ENCODE measurements around the gene ZNF736.
A peak's percentile ranks its signal among the peaks of the same experiment; 100 is the strongest.
"Not testable (repeated sequence)": the region's sequence is repeated elsewhere in the genome, so short reads cannot be mapped to it uniquely, and the experiment has no call there.

The ZNF736 gene

DNA sequence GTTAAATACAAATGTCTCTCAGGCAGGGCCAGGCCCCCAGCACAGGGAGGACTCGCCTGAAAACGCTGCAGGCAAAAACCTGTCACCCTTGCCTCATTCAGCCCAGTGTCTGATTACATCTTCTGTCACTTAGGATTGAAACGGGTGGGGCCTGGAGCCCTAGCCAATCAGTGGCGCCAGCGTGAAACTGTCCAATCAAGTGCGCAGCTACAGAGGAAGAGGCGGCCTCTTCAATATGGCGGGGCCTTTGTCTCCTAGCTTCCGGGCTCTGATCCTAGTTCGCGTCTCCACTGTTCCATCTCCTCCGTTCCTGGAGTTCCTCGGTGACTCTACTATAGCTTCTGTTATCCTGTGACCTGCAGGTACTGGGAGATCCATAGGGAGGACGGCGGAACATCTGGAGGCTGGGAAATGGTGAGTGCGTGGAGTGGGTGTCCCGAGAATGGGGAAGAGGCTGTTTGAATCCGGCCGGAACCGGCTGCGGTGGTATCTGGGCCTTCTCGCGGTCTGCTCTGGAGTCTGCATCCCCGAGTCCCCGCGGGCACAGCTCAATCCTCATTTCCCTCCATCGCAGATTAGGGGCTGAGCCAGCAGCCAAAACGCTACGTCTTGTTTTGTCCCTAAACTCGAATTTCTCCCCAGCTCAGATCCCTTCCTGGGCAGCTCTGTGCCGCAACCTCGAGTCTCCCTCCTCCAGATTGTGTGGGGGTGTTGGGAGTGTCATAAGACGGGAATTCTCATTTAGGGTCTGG is at the start of gene ZNF736:
ZNF736 (plus strand) TSS at position 222 of the 752 bp plus-strand sequence; CDS start at position 412, 190 bp downstream.
- DNase-seq (ENCODE audit: low spot score): peak; percentile 97

DNA sequence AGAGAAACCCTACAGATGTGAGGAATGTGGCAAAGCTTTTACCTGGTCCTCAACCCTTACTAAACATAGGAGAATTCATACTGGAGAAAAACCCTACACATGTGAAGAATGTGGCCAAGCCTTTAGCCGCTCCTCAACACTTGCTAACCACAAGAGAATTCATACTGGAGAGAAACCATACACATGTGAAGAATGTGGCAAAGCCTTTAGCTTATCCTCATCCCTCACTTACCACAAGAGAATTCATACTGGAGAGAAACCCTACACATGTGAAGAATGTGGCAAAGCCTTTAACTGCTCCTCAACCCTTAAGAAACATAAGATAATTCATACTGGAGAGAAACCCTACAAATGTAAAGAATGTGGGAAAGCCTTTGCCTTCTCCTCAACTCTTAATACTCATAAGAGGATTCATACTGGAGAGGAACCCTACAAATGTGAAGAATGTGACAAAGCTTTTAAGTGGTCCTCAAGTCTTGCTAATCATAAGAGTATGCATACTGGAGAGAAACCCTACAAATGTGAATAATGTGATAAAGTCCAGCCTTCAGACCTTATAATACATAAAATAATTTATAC is 47.3 kb upstream of the ZNF736 start:
- no peak for DNase-seq (ENCODE audit: low spot score)

DNA sequence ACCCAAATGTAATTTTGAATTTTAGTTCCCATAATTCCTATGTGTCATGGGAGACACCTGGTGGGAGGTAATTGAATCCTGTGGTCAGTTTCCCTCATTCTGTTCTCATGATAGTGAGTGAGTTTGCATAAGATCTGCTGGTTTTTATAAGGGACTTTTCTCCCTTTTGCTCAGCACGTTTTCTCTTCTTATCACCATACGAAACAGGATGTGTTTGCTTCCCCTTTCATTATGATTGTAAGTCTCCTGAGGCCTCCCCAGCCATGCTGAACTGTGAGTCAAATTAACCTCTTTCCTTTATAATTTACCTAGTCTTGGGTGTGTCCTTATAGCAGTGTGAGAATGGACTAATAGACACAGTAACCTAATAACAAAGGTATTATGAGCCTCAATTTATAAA is 36.1 kb upstream of the ZNF736 start:
- no peak for DNase-seq (ENCODE audit: low spot score)

DNA sequence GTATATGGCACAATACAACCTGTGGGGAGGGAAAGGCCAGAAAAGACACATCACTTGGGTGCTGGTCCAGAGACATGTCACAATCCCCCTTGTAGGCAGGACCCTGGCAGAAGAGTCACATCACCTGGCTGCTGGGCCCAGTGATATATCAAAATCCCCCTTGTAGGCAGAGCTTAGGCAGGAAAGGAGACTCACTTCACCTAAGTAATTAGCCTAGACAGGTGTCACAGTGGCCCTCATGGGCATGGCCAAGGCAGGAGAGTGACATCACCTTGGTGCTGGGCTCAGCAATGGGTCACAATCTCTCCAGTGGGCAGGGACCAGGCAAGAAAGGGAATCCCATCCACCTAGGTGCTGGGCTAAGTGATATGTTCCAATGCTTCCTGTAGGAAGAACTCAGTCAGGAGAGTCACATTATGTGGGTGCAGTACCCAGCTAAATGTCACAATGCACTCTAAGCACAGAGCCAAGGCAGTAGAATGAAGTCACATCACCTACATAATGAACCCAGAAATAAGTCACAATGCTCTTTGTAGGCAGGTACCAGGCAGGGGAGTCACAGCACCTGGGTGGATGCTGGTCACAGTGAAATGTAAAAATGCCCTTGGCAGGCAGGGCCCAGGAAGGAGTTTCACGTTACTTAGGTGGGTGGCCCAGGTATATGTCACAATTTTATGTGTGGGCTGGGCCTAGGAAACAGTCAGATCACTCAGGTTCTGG is 18.9 kb upstream of the ZNF736 start:
- DNase-seq (ENCODE audit: low spot score): no peak

DNA sequence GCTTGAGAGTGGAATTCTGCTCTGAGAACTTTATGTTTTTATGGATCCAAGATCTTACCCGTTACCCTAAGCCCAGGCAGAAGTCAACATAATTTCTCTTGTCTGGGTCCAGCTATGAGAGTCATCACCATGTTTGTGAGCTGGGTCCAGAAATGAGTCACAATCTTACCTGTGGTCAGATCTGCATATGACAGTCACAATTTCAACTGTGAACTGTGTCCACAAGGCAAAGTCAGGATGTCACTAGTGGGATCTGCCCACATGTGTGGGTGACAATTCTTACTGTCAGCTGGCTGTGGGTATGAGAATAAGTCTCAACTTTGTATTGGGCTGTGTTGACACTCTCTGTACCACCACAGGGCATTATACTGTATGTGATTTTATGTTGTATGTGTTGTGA is 16.3 kb upstream of the ZNF736 start:
- not testable (repeated sequence) for DNase-seq (ENCODE audit: low spot score)

DNA sequence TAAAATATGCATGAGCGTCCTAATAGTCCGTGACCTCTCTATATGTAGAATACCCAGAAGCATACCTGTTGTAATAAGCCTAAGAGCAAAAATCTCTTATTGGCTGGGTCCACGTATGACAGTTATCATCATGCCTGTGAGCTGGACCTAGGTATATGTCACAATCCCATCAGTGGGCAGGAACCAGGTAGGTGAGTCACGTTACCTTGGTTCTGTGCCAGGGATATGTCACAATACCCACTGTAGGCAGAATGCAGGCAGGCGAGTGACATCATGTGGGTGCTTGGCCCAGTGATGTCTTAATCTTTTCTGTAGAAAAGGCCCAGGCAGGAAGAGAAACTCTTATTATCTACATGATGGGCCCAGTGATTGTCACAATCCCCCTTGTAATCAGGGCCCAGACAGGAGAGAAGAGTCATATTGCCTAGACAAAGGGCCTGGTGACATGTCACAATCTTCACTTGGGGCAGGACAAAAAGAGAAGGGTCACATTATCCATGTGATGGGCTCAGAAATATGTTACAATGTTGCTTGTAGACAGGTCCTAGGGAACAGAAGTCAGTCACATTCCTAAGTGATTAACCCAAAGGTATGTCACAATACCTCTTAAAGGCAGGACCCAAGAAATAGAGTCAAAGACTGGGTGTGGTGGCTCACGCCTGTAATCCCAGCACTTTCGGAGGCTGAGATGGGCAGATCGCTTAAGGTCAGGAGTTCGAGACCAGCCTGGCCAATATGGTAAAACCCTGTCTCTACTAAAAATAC is 12.9 kb upstream of the ZNF736 start:
- DNase-seq (ENCODE audit: low spot score): no peak

DNA sequence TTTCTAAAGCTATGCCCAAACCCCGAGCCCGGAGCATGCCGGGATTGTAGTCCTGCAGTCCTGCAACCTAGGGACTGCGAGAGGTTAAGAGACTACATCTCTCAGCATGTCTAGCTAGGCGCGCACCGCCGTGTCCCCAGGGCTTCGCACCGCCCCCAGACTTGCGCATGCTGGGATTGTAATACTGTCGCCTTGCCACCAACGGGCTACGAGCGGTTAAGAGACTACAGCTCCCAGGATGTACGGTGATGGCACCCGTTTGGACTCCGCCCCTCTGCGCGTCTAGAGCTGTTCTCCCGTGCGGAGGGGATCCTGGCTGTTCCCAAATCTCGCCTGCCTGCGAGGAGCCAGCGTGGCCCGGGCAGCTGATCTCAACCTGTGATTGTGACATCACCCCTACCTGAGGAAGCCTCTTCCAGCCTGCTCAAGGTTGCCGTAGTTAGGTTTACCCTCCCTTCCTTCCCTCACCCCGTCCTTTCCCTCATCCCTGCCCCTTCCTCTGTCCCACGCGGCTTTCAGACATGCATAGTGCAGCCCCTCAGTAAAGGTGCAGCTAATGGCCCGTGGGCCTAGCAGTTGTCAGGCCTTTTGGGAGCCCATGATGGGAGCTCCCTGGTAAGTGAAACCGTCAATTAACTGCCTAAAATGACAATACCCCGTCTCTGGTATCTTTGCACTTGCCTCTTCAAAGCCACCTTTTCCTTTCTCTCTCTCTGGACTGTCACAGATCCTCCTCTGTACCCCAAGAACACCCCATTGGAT is 6.3 kb upstream of the ZNF736 start:
- peak; percentile 79 for DNase-seq (ENCODE audit: low spot score)

DNA sequence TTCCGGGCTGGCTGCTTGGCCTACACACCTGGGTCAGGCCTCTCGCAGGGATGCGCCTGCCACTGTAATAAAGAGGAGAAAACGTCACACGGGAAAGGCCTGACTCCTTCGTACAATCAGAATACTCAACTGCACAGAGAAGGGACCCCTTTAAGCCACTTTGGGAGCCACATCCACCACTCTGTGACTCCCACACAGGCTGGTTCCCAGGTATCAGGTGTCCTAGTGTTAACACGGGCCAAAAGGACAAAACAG is 5.8 kb upstream of the ZNF736 start:
- no peak for DNase-seq (ENCODE audit: low spot score)

DNA sequence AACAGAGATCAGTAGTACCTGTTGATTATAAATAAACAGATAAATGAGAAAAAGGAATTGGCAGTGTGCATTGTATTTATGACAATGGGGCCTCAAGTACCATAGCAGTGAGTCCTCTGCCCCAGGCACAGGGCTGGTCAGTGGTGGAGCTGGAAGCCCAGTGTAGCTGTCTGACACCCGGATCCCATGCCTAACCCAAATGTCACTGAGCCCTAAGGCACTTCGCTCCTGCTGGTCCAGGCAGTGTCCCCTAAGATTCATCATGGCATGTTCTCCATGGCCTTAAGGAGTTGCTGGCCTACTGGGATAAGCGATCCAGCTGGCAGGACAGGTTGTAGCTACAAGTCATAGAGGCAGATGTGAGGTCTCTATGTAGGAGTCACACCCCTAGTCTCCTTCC is 3.3 kb upstream of the ZNF736 start:
- DNase-seq (ENCODE audit: low spot score): no peak

DNA sequence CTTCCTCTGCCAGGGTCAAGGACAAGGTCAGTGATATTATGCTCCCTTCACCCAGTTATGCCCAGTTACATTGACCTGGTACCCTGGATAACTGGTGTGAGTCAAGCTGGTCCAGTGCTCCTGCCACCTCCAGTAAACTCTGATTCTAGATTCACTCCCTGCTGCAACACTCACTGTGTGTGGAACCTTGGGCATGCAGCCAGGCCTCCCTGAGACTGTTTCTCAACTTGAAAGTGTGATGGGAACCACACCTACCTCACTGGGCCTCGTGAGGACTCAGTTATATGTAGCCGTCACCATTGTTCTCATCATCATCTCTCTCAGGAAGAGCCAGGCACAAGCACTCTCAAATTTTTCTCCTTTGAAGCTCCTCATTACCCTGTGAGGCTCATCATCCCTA is 935 bp upstream of the ZNF736 start:
- no peak for DNase-seq (ENCODE audit: low spot score)

DNA sequence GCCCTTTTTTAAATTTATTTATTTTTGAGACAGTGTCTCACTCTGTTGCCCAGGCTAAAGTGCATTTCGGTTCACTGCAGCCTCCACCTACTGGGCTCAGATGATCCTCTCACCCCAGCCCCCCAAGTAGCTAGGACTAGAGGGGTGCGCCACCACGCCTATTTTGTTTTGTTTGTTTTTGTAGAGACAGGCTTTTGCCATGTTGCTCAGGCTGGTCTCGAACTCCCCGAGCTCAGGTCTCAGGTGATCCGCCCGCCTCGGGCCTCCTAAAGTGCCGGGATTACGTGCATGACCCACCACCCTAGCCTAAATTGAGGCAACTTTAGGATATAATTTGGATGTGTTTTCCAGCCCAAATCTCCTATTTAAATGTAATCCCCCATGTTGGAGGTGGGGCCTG is 805 bp downstream of the ZNF736 start:
- DNase-seq (ENCODE audit: low spot score): no peak

DNA sequence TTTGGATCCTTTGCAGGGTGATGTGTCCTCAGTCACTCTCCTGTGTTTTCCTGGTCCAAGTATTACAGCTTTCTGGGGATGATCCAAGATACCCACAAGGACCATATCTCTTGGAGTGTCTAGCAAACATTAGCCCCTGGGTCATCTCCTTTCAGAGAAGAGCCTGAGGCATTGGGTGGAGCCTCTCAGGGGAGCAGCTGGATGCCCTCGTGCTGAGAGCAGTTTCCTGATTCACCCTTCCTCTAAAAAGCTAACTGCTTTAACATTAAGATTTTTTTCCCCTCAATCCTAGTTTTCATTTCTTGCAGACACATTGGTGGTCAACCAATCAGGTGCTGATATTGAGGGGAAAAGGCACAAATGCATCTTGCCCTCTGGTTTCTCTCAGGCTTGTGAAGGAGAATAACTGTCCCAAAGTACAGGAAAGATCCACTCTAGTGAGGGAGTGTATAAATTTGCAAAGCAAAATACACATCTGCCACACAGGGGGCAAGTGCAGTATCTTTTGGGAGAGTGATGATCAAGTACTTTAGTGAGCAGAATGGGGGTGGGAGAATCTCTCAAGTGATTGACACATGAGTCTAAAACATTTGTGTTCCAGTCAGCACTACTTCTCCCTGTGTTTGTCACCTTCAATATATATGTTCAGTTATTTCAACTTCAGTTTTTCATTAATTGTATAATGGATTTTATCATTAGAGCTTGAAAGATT is 2.4 kb downstream of the ZNF736 start:
- not testable (repeated sequence) for DNase-seq (ENCODE audit: low spot score)

DNA sequence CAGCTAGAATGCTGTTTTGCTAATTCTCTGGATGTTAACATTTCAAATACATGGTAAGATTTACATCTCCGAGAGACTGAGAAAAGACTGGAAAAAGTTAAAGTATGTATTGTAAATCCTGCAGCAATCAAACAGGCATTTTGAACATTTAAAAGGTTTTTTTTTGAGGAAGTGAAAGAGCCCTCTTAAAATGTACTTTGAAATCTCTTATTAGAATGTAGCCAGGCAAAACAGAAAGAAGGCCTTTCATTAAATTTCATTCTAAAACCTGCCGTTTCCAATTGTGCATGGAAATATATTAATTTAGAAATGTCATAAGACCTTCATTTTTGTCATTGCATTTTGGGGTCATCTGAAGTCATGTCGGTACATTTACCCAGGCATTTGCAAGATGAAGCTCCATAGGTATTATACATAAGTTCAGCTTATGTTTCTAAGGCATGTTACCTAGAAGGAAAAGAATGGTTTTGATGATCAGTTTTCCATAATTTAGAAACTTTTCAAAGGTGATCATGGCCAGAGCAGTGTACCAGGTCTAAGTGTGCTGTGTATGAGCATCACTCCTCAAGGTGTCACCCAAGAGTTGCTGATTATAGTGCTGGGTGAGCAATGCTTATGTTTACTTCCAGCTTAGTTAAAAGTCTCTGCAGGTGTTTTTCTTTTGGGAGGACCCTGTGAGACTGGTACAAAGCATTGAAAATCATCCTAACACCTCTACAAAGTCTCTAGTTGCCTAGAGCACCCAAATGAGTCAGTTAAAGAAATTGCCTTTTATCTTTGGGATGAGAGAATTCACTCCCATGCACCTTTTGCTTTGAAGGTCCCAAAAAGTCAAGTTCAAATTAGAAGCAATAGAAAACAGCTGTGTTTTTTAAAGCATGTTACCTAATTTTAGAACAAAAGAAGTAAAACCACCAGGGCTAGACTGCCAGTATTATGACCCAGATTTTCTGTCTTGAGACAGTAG is 7.1 kb downstream of the ZNF736 start:
- no peak for DNase-seq (ENCODE audit: low spot score)

DNA sequence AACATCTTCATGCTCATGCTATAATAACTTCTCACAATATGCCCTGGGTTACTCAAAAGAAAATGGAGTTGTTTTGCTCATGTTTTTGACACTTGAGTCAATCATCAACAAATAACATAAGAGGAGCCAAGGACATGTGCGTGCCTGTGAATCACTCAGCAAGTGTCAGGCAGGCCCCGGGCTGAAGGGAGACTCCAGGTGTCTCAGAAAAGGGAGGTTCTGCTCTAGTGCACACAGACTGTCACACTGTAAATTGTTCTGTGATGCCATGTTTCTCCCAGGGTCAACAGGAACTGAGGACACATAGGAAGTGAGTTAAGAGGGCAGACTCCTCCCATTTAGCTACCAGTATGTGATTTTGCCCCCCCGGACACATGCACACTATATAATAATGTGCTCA is 10.4 kb downstream of the ZNF736 start:
- DNase-seq (ENCODE audit: low spot score): not testable (repeated sequence)

DNA sequence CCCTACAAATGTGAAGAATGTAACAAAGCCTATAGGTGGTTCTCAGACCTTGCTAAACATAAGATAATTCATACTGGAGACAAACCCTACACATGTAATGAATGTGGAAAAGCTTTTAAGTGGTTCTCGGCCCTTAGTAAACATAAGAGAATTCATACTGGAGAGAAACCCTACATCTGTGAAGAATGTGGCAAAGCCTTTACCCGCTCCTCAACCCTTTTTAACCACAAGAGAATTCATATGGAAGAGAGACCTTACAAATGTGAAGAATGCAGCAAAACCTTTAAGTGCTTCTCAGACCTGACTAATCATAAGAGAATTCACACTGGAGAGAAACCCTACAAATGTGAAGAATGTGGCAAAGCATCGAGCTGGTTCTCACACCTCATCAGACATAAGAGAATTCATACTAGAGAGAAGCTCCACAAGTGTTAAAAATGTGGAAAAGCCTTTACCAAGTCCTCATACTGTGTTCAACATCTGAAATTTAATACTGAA is 35.0 kb downstream of the ZNF736 start:
- not testable (repeated sequence) for DNase-seq (ENCODE audit: low spot score)

DNA sequence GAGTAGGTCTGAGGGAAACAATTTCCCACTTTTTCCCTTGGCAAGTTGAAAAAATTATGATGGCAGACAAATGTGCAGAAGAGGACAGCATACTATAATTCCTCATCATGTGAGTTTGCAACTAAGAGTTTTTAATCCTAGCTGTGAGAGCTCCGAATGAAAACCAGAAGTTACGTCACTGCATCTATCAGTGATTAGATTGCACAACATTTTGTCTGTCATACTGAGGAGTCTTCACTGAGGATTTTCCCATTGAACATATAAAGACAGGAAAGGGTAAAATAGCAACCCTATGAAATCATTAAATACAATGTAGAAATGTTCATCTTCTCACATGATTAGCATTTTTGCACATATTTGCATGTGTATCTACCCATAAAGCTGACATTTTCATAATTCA is 45.8 kb downstream of the ZNF736 start:
- DNase-seq (ENCODE audit: low spot score): no peak

DNA sequence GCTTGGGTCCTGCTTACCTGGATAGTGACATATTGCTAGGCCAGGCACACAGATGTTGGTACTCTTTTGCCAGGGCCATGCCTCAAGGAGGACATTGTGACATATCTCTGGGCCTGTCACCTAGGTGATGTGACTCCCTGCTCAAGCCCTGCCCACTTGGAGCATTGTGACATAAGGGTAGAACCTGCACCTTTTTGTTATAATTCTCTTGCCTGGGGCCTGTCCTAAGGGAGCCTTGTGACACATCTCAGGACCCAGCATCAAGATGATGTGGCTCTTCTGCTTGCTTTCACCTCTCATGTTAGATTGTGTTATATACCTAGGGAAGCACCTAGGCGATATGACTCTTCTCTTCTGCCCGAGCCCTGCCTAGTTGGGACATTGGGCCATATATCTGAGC is 57.4 kb downstream of the ZNF736 start:
- DNase-seq (ENCODE audit: low spot score): no peak

DNA sequence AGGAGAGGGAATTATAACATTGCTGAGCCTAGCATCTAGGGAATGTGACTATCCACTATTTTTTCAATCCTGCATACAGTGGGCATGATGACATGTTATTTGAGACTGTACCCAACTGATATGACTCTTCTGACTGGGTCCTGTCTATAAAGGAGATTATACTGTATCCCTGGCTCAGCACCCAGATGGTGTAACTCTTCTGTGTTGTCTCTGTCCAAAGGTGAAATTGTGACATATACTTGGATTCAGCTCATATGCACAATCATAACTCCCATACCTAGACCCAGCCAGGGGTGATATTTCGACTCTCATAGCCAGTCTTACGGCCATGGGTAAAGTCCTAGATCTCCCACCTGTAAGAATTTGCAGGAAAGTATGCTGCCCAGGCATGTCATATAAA is 59.3 kb downstream of the ZNF736 start:
- no peak for DNase-seq (ENCODE audit: low spot score)

DNA sequence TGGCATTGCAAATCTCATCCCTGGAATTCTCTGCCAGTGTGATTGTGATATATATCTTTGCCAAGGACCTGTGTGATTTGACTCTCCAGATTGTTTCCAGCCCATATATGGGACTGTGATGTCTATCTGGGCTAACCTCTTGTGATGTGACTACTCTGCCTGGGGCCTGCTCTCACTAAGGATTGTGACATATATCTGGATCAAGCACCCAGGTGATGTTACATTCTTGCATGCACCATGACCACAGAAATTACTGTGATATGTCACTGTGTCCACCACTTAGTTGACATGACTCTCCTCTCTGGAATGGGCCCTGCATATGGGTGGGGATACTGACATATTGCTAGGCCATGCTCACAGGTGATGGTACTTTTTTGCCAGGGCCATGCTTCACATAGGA is 86.6 kb downstream of the ZNF736 start:
- DNase-seq (ENCODE audit: low spot score): no peak
